Measurements from ENCODE around the gene GNG14. TPM values are rescaled to one million over a fixed set of nuclear protein-coding genes. Genes with fewer than 3 reads are reported as not detected.
A peak's percentile ranks its signal among the peaks of the same experiment; 100 is the strongest.

The GNG14 gene
- total and polyA plus RNA-seq, 2 of the 4 experiments (the other 2 are of a cell fraction), result not detected

- TF ChIP-seq MAFK (IDR thresholded peaks at IDR 0.05; ENCODE audit: low read depth, low read length) (no peak), NFE2L2 (IDR thresholded peaks at IDR 0.05; ENCODE audit: low read depth, low read length) (no peak), FOS (IDR thresholded peaks at IDR 0.05; ENCODE audit: low read depth, low read length) (peak; percentile 46; the same call in 1 of the 2 replicates)
These were observed 49.4 kb downstream of the GNG14 start, which contains the start of gene GET3 (continued) for GRCh38 chr19:12736995-12737834.

GRCh38 chr19:12737835-12738351 is 50.1 kb downstream of the GNG14 start:
- Histone ChIP-seq H3K14ac (replicated peaks; ENCODE audit: low read depth, low read length) (peak overlapping the region; percentile 18; the same call in 1 of the 2 replicates), H3K9ac (ENCODE audit: low read depth, low read length) (peak overlapping the region; percentile 77), H2AK9ac (replicated peaks; ENCODE audit: low read depth, low read length, poor library complexity) (peak overlapping the region; percentile 90), H4K5ac (ENCODE audit: low read depth, low read length) (no peak overlapping the region), H3K4ac (ENCODE audit: low read depth, low read length) (peak overlapping the region; percentile 86), H3K9me3 (ENCODE audit: control insufficient read depth, insufficient read depth, low read length) (no peaks in the 10 kb centered on the region), H3K18ac (ENCODE audit: low read depth, low read length) (no peak overlapping the region), H2BK20ac (ENCODE audit: low read depth, low read length) (no peak overlapping the region), H3K79me1 (ENCODE audit: low read depth in 1 of 2, low read length in 2 of 2) (peaks cover 13 to 47% of the 10 kb centered on the region in 2 experiments), H3K27me3 (ENCODE audit: control insufficient read depth, insufficient read depth, low read length) (no peaks in the 10 kb centered on the region), H3K23ac (ENCODE audit: low read depth, low read length) (0 out of 2 replicates have a peak overlapping the region, but pooled peaks have one; percentile 17), H2BK15ac (ENCODE audit: low read depth, low read length) (no peak overlapping the region), H3K56ac (ENCODE audit: extremely low read depth, insufficient read depth, low read length) (0 out of 2 replicates have a peak overlapping the region, but pooled peaks have one; percentile 5), H2AK5ac (ENCODE audit: low read depth, low read length) (peak overlapping the region; percentile 91), H4K8ac (ENCODE audit: low read depth in 2 of 2, low read length in 2 of 2) (peak overlapping the region; percentile 70 to 96), H3K4me2 (ENCODE audit: low read depth, low read length) (peak overlapping the region; percentile 92), H4K91ac (ENCODE audit: insufficient read depth, low read depth, low read length) (peak overlapping the region; percentile 34; the same call in 1 of the 2 replicates), H4K20me1 (ENCODE audit: insufficient read depth, low read length) (peaks cover 10% of the 10 kb centered on the region), H3K36me3 (ENCODE audit: control insufficient read depth, insufficient read depth, low read length) (peaks cover 9% of the 10 kb centered on the region), H3K27ac (ENCODE audit: insufficient read depth, low read length) (peak overlapping the region; percentile 75), H3K4me3 (ENCODE audit: insufficient read depth, low read depth, low read length) (peak overlapping the region; percentile 80), H2BK5ac (ENCODE audit: low read depth, low read length, poor library complexity, severe bottlenecking) (no peak overlapping the region), H3K4me1 (ENCODE audit: control insufficient read depth, insufficient read depth, low read length) (peaks cover 7% of the 10 kb centered on the region), H2BK120ac (ENCODE audit: low read depth, low read length) (no peak overlapping the region), H3K9me1 (ENCODE audit: insufficient read depth, low read length) (peaks cover 10% of the 10 kb centered on the region), H2AFZ (replicated peaks; ENCODE audit: low read length, poor library complexity) (peak overlapping the region; percentile 97)
- dilution Hi-C loops (cut with HindIII; ENCODE audit: low sequenced_read_pairs, unreplicated experiment) (no loop called here), intact Hi-C loops (cut with micrococcal nuclease) (no loop called here), in situ Hi-C loops (cut with MboI; ENCODE audit: low sequenced_read_pairs) (no loop called here)
- ATAC-seq (ENCODE audit: low read depth) (no peak), DNase-seq (no peak)
- POLR2A ChIA-PET (ENCODE audit: unreplicated experiment), result no interaction called here
- BruUV-seq (replicated peaks), result no TSS peak
- CTCF ChIA-PET, result no interaction called here
- WGBS, 2 experiments (ENCODE audit: extremely low coverage in 2 of 2, insufficient read length in 1 of 2), result 10% methylated on average over 11 of the region's 13 CpGs; no CpG with 5 or more reads in 1 of the 2 experiments
- TF ChIP-seq CEBPB (IDR thresholded peaks at IDR 0.05; ENCODE audit: low read depth, low read length), result no peak
- TF ChIP-seq, protein P1, sequence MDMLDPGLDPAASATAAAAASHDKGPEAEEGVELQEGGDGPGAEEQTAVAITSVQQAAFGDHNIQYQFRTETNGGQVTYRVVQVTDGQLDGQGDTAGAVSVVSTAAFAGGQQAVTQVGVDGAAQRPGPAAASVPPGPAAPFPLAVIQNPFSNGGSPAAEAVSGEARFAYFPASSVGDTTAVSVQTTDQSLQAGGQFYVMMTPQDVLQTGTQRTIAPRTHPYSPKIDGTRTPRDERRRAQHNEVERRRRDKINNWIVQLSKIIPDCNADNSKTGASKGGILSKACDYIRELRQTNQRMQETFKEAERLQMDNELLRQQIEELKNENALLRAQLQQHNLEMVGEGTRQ (IDR thresholded peaks at IDR 0.05; ENCODE audit: low read depth, low read length), result no peak; the same call in 1 of the 2 replicates
- no peak for TF ChIP-seq NFE2L2 (IDR thresholded peaks at IDR 0.05; ENCODE audit: low read depth, low read length)
- TF ChIP-seq MAFK (IDR thresholded peaks at IDR 0.05; ENCODE audit: low read depth, low read length), result no peak
- no peak for TF ChIP-seq BHLHE40 (IDR thresholded peaks at IDR 0.05; ENCODE audit: low read depth, low read length)
- TF ChIP-seq RCOR1 (IDR thresholded peaks at IDR 0.05; ENCODE audit: insufficient replicate concordance, low read length), result no peak
- TF ChIP-seq RAD21 (IDR thresholded peaks at IDR 0.05; ENCODE audit: low read length), result no peak
- TF ChIP-seq SMC3 (IDR thresholded peaks at IDR 0.05; ENCODE audit: low read depth, low read length), result no peak
- TF ChIP-seq CTCF (conservative IDR thresholded peaks at IDR 0.05; ENCODE audit: low read depth, low read length), result no peak
- TF ChIP-seq MAZ (IDR thresholded peaks at IDR 0.05; ENCODE audit: borderline replicate concordance, low read depth, low read length), result no peak
- TF ChIP-seq POLR2A (IDR thresholded peaks at IDR 0.05; ENCODE audit: low read depth, low read length), result no peak
- no peak for TF ChIP-seq MXI1 (IDR thresholded peaks at IDR 0.05; ENCODE audit: borderline replicate concordance, low read depth, low read length)

All from IMR-90 (cell line).